Right ventricle myocardium inferior (tissue), 1 donor: ENCODE results near the gene DGUOK. TPM values are rescaled to one million over a fixed set of nuclear protein-coding genes. Genes with fewer than 3 reads are reported as not detected.

ENCODE experiments used
- ATAC-seq: fragments of 200-7000 bp; cut with Tn5 transposase; one replicate; pipeline ENCODE4 v1.9.1; 2020; ENCODE audit warnings: mild to moderate bottlenecking, moderate library complexity
- DNase-seq: peaks from one replicate; pipeline ENCODE4 v3.0.0; 2021; ENCODE audit errors: missing footprints
- intact Hi-C: fragments of 100-400 bp; cut with DNase I; formaldehyde crosslinking; loops from one replicate; pipeline ENCODE4 v1.11.0; 2022
- total RNA-seq: library from RNA; stranded (reverse); fragmentation: NEBNext Ultra II Directional; extraction: Animal tissue kit (Norgen Biotek cat#: 25700); gene quantifications from one replicate; pipeline ENCODE4 v1.2.1, GENCODE V29; 2021
- donor health status: DM: no; HTN: yes; CAD: no; lungs with severe emphysema.

The DGUOK gene
- total RNA-seq, 1 donor from 2014 or later: 17.9 TPM

DNA sequence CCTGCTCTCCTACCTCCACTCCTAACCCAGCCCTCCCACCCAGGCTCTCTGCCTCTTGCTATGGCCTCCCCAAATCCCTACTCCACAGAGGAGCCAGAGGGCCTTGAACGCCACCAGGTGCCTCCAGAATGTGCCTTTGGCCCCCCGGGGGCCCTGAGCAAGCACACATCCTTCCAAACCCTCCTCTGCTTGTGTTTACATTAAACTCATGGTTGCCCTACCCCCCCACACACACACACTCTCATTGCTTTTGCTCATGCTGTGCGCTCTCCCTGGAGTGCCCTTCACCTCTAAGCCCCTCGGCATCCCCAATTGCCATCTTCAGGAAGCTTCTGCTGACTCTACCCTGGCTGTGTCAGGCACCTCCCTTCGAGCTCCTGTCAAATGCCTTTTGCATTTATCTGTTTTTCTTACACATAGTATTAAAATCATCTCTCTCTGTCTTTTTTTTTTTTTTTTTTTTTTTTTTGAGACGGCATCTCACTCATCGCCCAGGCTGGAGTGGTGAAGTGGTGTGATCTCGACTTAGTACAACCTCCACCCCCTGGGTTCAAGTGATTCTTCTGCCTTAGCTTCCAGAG is 41.8 kb downstream of the DGUOK start:
- intact Hi-C loops: no loop called here
- DNase-seq (no peak), ATAC-seq (no peak)

DNA sequence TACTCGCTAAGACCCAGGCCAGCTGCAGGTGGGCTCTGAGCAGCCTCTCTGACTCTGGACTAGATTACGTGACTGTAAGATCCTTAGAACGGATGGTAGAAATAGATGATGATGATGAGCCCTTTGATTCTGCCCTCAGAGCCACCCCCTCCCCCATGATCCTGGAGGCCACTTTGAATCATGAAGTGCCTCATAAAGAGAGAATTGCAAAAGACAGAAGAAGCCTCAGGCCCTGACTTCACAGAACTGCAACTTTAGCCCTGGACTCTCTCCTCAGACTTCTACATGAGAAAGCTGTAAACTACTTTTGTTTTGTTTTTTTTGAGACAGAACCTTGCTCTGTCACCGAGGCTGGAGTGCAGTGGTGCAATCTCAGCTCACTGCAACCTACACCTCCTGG is 42.7 kb downstream of the DGUOK start:
- intact Hi-C loops: no loop called here
- DNase-seq: no peak
- ATAC-seq: no peak

DNA sequence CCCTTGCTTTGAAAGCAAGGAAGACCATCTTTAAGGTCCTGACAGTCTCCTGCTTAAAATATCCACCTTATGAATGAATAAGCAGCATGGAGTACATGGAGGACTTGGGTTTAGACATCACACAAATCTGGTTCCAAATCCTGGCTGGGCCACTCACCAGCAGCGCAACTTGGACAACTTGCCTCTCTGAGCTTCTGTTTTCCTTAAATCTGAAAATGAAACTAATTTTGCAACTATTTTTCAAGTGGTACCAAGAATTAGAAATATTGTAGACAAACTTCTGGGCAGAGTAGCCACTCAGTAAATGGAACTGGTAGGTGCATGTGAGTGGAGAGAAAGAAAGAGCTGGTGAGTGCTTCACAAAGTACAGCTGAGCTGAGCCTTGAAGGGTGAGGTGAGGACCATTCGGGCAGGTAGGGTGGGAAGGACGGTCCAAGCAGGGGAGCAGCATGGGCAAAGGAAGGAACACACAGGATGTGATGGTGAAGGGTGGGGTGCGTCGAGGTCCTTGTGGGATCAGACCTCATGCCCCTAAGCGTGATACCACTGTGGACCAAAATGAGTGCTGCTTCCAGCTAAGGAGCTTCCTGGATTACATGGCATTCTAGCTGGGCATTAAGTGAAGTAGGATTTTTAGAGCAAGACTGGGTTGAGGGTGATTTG is 43.6 kb downstream of the DGUOK start:
- DNase-seq: no peak
- intact Hi-C loops: loop anchor here (2.0 kb wide), 1 partner anchor 33 kb away; no protein-coding TSS in a partner anchor
- ATAC-seq: no peak

DNA sequence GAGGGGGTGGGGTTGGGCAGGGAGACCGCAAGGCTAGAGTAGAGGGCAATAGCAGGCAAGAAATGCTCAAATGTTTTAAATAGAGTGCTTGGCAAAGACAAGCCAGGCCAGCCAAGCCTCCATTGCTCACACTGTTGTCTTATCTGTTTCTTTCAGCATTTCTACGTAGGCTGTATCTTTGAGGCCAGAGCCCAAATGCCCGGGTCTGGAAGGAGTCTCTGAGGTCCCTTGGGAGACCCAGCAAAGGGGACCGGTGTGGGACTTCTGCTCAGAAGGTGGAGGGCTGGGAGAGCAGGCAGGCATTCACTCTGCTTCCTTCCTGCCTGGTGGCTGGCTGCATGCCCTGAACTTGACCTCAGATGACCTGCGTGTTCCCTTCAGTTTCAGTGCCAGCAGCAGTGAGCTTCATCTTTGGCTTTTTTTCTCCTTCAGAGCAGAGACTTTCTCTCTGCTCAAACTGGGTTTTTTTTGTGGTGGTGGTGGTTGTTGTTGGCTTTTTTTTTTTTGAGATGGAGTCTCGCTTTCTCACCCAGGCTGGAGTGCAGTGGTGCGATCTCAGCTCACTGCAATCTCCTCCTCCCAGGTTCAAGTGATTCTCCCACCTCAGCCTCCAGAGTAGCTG is 44.3 kb downstream of the DGUOK start:
- ATAC-seq (peak; percentile 84), DNase-seq (peak; percentile 88)
- intact Hi-C loops: loop anchor here (2.0 kb wide), 1 partner anchor 32 kb away; no protein-coding TSS in a partner anchor

DNA sequence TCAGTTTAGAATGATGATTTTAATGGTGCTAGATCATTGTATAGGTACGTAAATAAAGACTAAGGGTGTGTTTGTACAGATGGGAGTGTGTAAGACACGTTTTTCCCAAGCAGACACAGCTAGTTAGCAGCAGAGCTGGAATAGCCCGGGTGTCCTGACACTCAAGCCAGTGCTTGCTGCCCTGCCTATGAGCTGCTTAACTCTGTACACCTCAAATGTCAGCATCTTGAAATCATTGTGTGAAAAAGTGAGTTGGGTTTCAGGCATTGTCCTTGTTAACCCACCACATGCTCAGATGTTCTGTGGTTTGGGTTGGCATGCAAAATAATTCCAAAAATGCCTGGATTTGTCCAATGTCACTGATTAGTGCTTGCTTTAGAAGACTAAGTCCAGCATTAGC is 45.0 kb downstream of the DGUOK start:
- no peak for ATAC-seq
- DNase-seq: no peak
- intact Hi-C loops: loop anchor here (2.0 kb wide), 1 partner anchor 31 kb away; no protein-coding TSS in a partner anchor

DNA sequence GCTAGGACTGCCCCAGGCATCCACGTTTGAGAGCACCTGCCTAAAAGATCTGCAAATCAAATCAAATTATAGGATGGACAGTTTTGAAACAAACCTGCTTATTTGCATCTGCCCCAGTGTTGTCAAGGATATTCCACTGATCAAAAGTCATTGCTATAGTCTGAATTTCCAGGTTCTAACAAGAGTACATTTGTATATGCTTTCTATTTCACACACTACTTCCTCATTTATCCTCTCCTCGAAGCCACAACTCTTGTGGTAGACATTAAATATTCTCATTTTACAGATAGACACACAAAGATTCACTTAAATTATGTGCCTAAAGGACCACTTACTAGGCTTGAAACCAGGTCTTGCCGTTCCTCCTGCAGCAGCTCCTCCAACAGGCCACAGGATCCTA is 46.2 kb downstream of the DGUOK start:
- DNase-seq (no peak), ATAC-seq (no peak)
- intact Hi-C loops: no loop called here

DNA sequence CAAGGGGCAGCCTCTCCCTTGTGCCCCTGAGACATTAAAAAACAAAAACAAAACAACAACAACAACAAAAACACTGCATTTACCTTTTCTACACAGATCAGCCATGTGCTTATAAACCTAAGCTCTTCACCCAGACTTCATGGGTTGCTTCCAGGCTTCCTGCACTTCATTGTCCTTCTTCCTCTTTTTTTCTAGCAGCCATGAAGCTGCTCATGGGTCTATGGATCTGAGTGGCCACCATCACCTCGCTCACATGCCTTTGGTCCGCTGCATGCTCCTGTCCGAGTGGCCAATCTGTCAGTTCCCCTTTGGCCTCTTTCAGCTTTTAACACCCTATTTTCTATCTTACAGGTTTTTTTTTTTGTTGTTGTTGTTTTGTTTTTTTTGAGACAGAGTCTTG is 49.1 kb downstream of the DGUOK start:
- intact Hi-C loops: no loop called here
- ATAC-seq (no peak), DNase-seq (no peak)

DNA sequence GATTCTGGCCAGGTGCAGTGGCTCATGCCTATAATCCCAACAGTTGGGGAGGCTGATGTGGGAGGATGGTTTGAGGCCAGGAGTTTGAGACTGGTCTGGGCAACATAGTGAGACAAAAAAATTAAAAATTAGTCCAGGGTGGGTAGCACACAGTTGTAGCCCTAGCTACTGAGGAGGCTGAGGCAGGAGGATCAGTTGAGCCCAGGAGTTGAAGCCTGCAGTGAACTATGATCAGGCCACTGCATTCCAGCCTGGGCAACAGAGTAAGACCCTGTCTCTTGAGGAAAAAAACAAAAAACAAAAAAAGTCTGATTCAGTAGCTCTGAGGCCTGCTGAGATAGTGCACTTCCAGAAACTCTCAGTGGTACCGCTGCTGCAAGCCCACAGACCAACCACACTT is 50.1 kb downstream of the DGUOK start:
- no peak for ATAC-seq
- no peak for DNase-seq
- intact Hi-C loops: no loop called here

DNA sequence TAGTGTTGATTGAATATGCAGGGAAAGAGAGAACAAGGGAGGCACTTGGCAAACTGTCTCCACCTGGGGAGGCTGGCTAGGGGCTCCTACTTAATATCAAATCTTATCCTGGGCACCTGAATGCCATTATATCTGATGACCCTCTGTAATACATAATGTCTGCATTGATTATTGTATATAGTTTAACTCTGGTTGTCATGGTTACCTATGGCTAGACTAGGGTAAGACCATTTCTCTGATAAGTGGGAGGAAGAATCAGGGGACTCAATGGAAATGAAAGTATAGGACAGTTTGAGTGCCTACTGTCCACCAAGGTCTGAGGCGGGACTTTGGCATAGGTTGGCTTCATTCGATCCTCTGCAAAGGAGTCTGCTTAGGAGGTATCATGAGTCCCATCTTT is 50.8 kb downstream of the DGUOK start:
- intact Hi-C loops: no loop called here
- DNase-seq: no peak
- ATAC-seq: no peak

DNA sequence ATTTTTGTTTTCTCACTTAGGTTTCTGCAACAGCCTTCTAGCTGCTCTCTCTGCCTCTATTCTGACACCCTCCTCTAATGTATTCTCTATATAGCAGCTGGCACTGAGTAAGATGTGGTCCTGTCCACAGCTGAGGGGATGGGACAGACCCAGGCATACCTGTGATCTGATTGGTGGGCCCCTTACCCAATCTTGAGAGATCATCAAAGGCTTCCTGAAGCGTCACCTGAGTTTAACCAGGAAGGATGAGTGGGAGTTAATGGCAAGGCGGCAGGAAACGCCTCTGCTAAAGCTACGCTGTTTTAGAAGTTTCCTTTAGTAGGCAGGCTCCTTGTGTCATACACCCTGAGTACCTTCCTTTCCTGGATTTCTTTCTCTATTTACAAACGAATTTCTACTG is 52.3 kb downstream of the DGUOK start:
- ATAC-seq (no peak), DNase-seq (no peak)
- intact Hi-C loops: no loop called here

DNA sequence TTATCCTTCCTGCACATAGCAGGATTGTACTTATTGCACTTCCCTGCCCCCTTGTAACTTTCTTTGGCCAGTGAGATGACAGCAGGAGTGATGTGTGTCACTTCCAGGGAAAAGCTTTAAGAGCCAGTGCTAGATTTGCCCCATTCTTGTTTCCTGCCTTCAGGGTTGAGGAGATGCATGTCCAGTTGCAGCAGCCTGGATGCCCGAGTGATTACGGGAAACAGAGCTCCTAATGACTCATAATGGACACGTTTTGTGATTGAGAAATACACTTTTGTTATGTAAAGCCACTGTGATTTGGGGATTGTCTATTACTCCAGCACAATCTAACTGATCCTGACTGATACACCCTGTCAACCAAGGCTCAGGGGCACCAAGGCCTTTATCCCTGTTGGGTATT is 53.0 kb downstream of the DGUOK start:
- DNase-seq (no peak), ATAC-seq (no peak)
- intact Hi-C loops: loop anchor here (5.0 to 10.0 kb wide), 2 partner anchors 52 to 155 kb away; partner anchors contain the start of genes DGUOK and STAMBP

DNA sequence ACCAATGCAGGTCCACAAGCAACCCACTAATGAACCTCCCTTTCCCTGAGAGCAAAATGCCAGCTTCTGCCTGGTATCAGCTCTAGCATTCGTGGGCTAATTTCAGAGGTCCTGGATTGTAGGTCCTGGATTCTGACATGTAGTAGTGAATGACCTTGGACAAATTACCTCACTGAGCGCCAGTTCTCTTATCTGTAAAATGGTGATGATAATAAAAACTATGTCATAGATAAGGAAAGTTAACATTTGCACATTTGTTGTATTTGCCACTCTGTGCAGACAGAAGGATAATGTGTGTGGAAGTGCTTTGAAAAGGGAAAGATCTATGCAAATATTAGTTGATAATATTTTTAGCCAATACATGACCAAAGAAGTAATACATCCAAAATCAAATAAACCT is 53.9 kb downstream of the DGUOK start:
- intact Hi-C loops: loop anchor here (5.0 to 10.0 kb wide), 2 partner anchors 53 to 156 kb away; partner anchors contain the start of genes DGUOK and STAMBP
- ATAC-seq: no peak
- no peak for DNase-seq

DNA sequence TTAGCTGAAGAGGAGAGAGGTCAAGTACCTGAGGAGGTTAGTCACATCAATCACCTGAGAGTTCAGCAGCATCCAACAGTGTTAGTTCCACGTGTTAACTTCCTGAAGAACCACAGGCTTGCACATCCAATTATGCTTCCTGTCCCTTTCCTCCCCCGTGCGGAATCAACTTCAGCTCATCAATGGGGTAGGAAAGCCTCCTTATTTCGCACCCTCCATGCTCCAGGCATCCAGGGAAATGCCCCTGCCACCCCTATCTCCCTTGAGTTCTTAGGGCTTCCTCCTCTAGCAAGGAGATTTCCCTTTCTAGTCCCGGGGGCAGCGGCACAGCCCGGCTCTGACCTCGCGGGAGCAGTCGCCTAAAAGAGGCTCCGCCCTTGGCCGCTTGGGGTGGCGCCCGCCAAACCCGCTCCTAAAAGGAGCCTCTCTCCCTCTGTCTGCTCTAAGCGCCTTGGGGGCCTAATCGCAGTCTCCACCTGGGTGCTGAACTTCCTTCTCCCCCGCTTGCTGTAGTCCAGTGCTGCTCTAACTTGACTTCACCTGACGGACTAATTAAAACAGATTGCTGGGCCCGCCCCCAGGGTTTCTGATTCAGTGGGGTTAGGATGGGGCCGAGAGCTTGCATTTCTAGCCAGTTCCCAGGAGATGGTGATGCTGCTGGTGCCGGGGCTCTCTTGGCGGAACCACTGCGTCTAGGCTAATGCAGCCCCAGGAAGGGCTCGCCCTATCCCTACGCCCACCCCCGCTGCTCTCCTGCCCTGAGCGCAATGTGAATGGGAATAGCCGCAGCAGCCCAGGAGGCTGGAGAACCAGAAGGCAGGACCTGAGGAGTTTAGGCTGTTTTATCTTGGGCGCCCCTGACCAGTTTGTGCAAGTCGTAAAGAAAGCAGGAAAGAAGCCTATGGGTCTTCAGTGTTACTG is 54.7 kb downstream of the DGUOK start:
- DNase-seq (peak; percentile 85), ATAC-seq (peak; percentile 56)
- intact Hi-C loops: loop anchor here (5.0 to 10.0 kb wide), 2 partner anchors 54 to 157 kb away; partner anchors contain the start of genes DGUOK and STAMBP

DNA sequence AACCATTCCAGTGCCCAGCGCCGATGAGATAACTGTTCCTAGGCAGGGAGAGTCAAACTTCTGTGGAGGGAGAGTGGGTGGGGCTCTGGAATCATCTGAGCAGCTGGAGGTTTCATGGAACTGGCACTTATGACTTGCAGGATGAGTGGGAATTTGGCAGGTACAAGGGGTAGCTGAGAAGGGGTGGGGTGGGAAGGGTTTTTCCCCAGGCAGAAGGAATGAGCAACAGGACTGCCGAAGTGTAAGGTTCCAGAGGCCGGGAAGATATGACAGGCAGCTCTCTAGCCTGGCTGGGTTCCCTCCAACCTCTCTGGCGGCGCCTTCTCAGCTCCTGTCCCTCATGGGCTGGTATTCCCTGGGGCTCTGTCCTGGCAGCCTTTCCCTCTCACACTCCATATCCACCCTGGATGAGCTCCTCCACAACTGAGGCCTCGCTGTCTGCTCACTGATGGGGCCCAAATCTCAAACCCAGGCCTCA is 55.5 kb downstream of the DGUOK start:
- peak; percentile 45 for ATAC-seq
- no peak for DNase-seq
- intact Hi-C loops: loop anchor here (5.0 to 10.0 kb wide), 2 partner anchors 55 to 157 kb away; partner anchors contain the start of genes DGUOK and STAMBP

DNA sequence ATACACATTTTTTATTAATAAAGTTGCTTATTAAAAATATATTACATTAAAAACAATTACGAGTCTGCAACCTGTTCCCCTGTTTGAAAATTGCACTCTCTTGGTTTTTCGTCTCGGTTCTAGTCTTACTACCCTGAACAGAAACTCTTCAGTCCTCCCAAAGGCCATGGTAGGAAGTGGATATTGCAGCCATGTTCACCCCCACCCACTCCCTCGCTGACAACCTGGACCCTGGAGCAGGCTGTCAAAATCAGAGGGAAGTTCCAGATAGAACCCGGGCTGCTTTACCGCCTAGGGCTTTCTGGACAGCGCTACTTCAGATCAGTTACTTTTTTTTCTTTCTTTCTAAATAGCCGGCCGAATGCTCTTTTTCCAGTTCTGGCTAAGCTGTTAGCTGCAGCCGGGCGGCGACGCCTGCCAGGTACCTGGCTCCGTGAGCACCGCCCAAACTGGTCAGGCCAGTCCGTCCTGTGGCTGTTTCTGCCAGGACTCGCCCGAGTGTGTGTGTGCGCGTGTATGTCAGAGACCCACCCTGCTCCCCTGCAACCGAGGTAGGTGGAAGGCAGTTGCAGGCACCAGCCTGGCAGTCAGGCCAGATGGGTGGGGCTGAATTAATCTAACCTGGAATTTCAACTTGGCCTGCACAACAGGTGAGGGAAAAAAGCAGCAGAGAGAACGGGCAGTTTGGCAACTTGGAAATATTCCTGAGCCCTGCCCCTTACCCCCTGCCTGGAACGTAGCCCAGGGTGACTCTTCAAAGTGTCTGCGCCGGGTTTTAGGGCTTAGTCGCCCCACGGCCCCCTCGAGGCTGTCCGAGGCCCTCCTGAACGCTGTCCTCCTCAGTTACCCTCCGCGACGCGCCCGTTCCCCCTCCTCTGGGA is 56.9 kb downstream of the DGUOK start:
- intact Hi-C loops: loop anchor here (5.0 to 10.0 kb wide), 2 partner anchors 56 to 159 kb away; partner anchors contain the start of genes DGUOK and STAMBP
- no peak for DNase-seq
- ATAC-seq: no peak

DNA sequence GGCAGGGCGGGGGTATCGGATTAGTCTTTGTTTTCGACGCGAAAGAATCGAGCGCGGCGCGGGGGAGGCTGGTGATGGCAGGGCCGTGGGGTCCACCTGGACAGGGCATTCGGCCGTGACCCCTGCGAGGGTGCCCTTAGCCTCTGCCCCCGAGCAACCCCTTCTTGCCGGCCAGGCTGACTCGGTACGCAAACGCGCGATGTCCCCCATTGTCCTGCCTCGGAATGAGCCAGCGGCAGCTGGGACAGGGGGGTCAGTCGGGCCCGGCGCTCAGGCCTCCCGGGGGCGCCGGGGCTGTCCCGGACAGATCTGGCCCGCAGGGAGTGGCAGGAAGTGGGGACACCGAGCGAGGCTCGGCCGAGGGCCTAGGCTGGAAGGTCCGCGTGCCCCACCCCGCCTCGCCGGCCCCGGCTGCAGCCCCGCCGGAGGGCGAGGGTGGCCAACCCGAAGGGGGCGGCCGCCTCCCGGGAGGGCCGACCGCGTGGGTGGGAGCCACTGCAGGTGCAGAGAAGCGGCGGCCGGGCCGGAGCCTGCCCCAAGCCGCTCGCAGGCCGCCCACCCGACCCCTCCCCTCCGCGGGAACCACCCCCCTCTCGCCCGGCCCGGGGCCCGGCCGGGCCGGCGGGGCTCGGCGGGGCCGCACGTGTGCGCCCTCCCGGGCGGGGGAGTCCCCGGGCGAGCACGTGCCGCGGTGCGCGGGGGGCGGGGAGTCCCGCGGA is 57.7 kb downstream of the DGUOK start, which contains the start of gene TET3:
Gene TET3 (plus strand): TSS at position 708 of the 719 bp plus-strand sequence. CDS start 1,494 bp downstream, outside the sequence.
- no peak for ATAC-seq
- DNase-seq: peak; percentile 71
- intact Hi-C loops: loop anchor here (5.0 to 10.0 kb wide), 2 partner anchors 57 to 160 kb away; partner anchors contain the start of genes DGUOK and STAMBP

DNA sequence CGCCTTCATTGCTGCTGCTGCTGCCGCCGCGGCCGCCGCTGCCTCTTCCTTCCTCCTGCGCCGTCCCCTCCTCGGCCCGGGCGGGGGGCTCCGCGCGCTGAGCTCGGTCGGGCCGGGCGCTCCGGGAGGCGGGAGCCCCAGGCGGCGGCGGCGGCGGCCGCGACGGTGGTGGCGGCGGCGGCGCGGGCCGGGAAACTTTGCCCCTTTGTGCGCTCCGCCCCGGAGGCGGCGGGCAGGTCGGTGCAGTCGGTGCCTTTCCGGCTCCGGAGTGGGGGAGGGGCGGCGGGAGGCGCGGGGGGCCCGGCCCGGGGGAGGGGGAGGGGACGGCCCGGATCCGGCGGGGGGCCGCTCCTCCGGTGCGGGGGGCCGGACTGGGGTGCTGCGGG is 58.2 kb downstream of the DGUOK start:
- no peak for ATAC-seq
- intact Hi-C loops: loop anchor here (5.0 to 10.0 kb wide), 3 partner anchors 58 to 162 kb away; partner anchors contain the start of genes BOLA3, DGUOK and STAMBP
- DNase-seq: peak; percentile 83
